Gastrocnemius medialis (tissue), 4 donors: ENCODE results near the gene LEAP2.

Experiments used
- POLR2A ChIP-seq, 2 donors: fragments of 450-650 bp; IDR thresholded peaks; one replicate each; pipeline ENCODE4 v1.6.1; 2017; ENCODE audit warnings: antibody characterized with exemption in 2 of 2, mild to moderate bottlenecking in 2 of 2, moderate library complexity in 2 of 2
- TF ChIP-seq, protein P1 (sequence below), 5 experiments: fragments of 450-650 bp in 3 of 5; fragments of 200-600 bp in 2 of 5; sonication (generic) in 2 of 5; IDR thresholded peaks in 4 of 5; conservative IDR thresholded peaks in 1 of 5; 1 replicate in 4 of 5; 2 replicates in 1 of 5; pipeline ENCODE4 v1.5.1; 2016 to 2019; ENCODE audit warnings: antibody characterized with exemption in 5 of 5, mild to moderate bottlenecking in 3 of 5, moderate library complexity in 3 of 5

DNA sequence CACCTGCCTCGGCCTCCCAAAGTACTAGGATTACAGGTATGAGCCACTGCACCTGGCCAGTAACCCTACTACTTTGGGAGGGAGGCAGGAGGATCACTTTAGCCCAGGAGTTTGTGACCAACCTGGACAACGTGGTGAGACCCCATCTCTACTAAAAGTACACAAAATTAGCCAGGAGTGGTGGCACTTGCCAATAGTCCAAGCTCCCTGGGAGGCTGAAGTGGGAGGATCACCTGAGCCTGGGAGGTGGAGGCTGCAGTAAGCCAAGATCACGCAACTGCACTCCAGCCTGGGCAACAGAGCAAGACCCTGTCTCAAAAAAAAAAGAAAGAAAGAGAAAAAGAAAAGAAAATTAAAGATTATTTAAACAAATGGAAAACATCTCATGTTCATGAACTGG lies 17.5 kb upstream of the LEAP2 start:
- TF ChIP-seq, protein P1, sequence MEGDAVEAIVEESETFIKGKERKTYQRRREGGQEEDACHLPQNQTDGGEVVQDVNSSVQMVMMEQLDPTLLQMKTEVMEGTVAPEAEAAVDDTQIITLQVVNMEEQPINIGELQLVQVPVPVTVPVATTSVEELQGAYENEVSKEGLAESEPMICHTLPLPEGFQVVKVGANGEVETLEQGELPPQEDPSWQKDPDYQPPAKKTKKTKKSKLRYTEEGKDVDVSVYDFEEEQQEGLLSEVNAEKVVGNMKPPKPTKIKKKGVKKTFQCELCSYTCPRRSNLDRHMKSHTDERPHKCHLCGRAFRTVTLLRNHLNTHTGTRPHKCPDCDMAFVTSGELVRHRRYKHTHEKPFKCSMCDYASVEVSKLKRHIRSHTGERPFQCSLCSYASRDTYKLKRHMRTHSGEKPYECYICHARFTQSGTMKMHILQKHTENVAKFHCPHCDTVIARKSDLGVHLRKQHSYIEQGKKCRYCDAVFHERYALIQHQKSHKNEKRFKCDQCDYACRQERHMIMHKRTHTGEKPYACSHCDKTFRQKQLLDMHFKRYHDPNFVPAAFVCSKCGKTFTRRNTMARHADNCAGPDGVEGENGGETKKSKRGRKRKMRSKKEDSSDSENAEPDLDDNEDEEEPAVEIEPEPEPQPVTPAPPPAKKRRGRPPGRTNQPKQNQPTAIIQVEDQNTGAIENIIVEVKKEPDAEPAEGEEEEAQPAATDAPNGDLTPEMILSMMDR (IDR thresholded peaks at IDR 0.05 in 4 of 5, conservative IDR thresholded peaks at IDR 0.05 in 1 of 5): no peak
- TF ChIP-seq POLR2A (IDR thresholded peaks at IDR 0.05): no peak
